Mammary epithelial cell (primary cell): ENCODE data around the gene RANBP1.

Experiments
- EZH2 ChIP-seq: IDR thresholded peaks from 2 replicates; pipeline ENCODE4 v1.6.1; 2012; ENCODE audit warnings: low read length, inconsistent platforms, borderline replicate concordance
- TF ChIP-seq, protein P1 (sequence below), 2 donors: IDR thresholded peaks in 1 of 2; conservative IDR thresholded peaks in 1 of 2; 2 replicates each; pipeline ENCODE4 v1.5.1; 2011 to 2012; ENCODE audit warnings: inconsistent platforms in 2 of 2, low read length in 2 of 2, mild to moderate bottlenecking in 2 of 2, control low read depth in 1 of 2, low read depth in 1 of 2; ENCODE audit not compliant: insufficient read depth in 1 of 2; ENCODE audit errors: extremely low read depth in 1 of 2

DNA sequence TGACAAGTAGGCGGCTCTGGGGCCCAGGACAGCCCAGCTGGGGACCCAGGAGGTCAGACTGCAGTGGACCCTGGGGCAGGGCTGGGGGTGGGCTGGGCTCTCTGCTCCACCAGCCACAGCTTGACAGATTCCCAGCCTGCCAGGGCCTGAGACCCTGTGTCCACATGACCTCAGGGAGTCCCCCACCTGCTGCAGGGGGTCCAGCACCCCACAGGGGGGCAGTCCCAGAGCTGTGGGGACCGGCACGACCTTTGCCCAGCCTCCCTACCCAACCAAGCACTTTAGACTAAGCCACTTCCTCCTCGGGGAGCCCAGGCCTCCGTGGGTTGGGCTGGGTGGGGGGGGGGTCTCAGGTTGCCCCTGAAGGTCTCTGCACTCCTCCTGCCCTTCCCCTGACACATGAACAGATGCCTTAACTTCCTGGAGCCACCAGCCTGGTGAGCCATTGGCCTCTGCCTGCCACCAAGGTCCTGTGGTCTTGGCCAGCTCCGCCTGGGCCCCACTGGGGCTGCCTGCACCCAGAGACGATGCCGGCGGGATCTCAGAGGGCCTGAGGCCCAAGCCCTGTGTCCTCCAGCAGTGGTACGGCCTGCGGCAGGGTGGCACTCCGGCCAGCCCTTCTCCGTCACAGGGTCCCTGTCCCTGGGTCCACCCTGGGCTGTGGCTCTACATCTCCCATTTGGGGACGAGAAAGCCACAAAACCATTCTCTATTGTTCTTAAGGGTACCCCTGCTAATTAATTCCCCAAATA, 31.5 kb downstream of the RANBP1 start:
- TF ChIP-seq, protein P1, sequence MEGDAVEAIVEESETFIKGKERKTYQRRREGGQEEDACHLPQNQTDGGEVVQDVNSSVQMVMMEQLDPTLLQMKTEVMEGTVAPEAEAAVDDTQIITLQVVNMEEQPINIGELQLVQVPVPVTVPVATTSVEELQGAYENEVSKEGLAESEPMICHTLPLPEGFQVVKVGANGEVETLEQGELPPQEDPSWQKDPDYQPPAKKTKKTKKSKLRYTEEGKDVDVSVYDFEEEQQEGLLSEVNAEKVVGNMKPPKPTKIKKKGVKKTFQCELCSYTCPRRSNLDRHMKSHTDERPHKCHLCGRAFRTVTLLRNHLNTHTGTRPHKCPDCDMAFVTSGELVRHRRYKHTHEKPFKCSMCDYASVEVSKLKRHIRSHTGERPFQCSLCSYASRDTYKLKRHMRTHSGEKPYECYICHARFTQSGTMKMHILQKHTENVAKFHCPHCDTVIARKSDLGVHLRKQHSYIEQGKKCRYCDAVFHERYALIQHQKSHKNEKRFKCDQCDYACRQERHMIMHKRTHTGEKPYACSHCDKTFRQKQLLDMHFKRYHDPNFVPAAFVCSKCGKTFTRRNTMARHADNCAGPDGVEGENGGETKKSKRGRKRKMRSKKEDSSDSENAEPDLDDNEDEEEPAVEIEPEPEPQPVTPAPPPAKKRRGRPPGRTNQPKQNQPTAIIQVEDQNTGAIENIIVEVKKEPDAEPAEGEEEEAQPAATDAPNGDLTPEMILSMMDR (conservative IDR thresholded peaks at IDR 0.05 in 1 of 2, IDR thresholded peaks at IDR 0.05 in 1 of 2; ENCODE audit: extremely low read depth in 1 of 2, insufficient read depth in 1 of 2, low read depth in 1 of 2, low read length in 2 of 2) = no peak
- no peak for TF ChIP-seq EZH2
